HG03575 (cell line): ENCODE results near the gene TBX2.

Experiments
- ATAC-seq: cut with Tn5 transposase; IDR thresholded peaks from one replicate; pipeline ENCODE4 v1.9.1; 2021; ENCODE audit not compliant: unreplicated experiment, insufficient number of reproducible peaks, low FRiP score; ENCODE audit errors: extremely low read depth

TBX2 gene

DNA sequence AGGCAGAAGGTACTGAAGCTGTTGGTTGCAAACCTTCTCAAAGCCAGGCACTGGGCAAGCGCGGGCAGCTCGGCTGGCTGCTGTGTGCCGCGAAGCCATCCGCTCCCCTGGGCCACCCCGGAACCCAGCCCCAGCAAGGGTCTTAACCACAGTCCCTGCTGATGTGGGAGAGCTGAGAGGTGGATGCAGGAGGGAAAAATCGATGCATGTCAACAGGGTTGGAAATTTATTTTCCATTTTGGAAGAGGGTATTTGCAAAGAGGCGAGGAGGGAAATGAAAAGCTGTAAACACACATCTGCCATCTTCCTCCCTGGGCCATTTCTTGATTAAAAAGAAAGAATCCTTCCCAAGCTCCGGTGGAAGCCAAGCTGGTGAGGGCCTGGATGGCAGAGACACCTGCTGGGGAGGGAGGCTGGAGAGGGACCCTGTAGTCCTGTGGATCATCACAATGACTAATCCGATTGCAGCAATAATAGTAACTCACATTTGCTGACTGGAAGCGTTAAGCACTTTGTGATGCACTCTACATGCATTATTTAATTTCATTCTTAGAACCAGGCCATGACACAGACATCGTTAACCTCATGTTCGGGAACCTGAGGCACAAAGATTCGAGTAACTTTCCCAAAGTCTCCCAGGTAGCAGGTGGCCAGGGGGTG is 13.9 kb upstream of the TBX2 start:
- ATAC-seq = no peak

DNA sequence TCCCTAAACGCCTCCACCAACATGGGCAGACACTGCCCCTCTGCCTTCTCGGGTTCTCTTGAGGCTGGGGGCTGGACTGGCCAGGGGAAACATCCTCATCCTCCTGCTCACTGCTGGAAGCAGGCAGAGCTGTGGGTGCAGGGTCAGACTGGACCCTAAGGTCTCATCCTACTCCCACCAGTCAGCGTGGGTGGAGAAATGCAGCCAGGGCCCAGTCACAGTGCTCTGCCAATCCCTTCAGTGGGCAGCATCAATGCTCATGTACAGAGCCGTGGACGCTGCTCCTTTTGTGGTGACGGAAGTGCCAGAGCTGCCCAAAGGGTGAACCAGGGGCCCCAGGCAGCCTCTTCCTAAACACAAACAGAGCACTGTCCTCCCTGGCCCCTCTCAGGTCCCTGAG is 13.4 kb upstream of the TBX2 start:
- no peak for ATAC-seq

DNA sequence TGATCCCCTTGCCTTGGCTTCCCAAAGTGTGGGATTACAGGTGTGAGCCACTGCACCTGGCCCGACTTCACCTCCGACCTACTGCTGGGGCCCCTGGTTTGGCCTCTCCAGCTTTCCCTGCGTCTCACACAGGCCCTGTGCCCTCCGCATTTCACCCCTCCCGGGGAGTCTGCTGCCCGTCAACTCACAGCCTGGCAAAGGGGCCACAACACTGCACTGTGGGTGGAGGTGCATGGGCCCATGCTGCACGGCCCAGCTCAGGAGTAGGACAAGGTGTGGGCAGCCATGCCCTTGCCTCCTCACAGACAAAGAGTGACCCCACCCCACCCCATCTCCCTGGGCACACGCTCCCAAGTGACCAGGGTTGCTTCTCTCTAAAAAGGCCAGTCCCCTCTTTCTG is 12.6 kb upstream of the TBX2 start:
- no peak for ATAC-seq

DNA sequence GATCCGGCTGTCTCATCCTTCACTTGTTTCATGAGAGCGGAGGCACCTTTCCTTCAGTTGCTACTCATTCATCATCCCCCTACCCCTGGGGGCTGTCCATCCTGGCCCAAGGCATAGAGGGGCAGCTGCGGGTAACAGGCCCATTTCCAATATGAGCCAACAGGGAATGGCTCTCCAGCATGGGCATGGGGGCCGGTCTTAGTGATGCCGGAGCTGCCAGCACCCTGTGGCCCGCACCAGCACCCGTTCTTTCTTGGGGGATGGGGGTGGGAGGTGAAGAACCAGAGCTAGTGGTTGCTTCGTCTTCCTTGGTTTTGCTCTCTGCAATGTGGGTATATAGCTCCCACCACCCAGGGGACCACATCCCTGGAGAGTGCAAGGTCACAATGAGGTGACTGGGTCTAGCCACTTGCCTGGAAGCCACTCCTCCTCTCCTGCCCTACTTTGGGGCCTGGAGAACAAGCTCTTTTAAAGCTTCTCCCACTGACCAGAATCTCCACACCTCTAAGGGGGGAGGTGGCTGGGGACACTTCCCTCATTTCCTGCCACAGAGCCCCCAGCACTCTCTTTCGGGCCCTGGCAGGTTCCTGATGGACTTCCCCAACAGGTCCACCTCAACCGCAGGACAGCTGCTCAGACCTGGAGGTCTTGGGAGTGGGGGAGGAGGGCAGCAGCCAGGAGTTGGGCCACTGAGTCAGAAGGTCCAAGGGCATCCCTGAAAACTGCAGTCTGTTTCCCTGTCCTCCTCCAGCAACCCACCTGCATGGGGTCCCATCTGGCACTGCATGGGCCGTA is 11.9 kb upstream of the TBX2 start:
- no peak for ATAC-seq

DNA sequence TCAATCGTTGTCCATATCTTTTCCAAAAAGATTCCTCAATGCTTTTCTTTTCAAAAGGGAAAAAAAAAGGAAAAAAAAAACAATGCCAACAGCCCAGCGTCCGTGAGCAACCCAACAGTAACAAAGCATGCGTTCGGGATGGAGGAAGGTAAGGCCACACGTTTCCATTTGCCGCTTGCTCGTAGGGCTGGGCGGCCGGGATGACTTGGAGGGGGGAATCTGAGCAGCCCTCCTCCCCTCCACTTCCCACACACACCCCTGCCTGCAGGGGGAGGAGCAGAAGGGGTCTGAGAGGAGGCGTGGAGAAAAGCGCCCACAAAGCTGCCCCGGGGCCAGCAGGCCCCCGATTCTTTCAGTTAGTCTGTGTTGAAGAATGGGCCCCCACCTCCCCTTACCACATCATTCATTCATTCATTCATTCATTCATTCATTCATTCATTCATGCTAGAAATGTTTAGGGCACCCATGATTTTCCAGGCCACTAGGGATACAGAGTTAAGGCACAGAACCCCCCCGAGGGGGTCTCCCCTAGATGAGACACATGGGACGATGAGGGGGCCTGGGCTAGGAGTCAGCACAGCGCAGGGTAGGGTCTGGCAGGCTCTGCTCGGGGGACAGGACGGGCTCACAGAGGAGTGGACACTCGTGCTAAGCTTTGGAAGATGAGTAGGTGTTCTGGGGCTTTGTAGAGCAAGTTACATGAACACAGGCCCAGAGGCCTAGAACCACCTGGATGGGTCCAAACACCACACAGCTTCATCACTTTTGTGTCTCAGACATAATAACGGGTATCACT is 10.9 kb upstream of the TBX2 start:
- ATAC-seq = no peak

DNA sequence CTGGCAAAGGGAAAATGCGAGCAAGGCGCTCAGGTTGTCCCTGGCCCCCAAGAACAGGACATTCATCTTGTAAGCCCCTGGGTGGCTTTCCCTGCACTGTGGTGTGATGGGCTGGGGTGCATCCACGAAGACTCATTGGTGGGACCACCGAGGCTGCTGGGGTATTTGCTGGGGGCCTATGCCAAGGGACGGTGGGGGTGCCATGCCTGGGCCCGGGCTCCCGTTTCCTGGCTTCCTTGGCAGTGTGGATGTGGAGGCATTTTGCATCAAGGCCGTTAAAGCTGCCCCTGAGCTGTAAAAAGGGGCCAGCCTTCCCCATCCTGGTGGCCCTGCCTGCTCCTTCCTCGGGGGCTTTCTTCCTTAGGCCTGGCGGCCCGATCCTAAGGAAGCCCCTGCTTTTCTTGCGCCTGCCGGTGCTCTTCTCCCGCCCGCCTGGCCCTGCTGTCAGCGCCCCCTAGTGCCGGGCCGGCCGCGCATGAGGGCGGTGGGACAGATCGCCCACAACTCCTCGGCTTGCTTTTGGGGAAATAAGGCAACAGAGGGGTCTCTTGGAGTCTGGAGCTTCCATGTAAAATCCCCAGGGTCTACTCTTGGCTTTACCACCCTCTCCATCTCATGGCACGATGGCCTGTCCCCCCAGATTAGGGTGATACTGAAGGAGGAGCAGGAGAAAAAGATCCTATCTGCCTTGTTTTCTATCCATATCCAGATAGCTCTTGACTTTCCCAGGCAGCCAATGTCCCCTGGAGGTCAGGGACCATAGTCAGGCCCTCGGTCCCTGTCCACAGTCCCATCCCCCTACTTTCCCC is 9.8 kb upstream of the TBX2 start:
- ATAC-seq = no peak

DNA sequence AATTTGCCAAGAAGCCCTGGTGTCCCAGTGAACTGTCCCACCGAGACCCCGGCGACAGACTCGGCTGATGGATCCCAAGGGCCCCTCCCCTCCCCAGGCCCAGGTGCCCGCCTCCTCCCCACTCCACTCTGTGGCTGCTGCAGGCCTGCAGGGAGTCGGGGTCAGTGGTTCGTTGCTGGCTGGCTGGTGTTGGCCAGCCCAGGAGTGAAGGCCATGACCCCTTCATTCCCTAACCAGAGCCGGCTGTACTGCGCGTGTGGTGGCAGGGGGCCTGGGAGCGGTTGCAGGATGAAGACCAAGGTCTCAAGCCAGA is 9.2 kb upstream of the TBX2 start:
- ATAC-seq = no peak

DNA sequence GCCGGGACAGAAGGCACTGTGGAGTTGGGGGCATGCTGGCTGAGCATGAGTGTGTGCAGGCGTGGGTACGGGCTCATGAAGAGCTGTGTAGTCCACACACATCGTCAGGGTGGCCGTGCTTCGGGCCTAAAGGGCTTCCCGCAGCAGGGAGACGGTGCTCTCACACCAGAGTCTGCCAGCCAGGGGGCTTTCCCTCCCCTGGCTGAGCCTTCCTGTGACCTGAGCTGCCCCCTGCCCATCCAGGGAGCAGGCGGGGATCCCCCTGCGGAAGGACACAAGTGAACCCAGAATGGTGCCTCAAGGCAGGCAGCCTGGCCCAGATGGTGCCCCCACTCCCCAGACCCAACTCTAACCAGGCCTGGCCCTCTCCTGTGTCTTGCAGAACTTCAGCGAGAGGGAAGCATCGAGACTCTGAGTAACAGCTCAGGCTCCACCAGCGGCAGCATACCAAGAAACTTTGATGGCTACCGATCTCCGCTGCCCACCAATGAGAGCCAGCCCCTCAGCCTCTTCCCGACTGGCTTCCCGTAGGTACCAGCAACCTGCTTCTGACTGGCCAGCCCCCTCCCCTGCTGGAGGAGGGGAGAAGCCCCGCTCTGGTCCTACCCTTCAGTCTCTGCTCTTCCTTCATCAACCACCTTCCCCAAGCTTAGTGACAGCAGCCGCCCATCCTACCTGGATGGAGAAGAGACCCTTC is 7.9 kb upstream of the TBX2 start:
- no peak for ATAC-seq

DNA sequence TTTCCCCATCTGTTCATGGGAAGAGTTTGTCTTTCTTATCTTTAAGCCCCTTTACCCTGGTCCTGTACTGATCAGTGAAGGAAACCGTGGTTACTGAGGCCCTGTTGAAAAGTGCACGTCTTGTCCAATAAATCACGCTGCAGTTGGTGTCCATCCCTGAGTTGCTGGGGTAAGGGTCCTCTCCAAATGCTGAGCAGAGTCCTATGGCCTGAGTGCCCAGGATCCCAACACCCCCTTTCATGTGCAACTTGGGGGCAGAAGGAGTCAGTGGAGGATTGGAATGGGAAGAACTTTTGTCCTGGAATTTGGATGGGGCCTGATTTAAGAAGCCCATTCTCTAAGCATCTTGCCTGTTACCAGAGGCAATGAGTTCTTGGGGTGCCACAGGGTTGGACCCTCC is 7.0 kb upstream of the TBX2 start:
- ATAC-seq = no peak

DNA sequence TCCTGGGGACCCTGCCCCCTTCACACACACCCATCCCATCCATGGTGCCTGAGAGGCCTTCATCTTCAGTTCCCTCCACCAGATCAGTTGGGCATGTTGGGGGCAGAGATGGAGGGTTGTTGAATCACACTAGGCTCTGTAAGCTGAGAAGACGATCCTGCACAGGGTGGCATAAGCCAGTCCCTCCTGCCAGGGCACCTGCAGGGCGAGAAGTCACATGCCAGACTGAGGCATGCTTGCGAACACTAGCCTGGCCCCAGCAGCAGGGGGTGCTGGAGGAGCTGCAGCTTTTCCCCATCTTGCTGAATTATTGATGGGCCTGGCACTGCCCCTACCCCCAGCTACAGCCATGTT is 6.1 kb upstream of the TBX2 start:
- no peak for ATAC-seq

DNA sequence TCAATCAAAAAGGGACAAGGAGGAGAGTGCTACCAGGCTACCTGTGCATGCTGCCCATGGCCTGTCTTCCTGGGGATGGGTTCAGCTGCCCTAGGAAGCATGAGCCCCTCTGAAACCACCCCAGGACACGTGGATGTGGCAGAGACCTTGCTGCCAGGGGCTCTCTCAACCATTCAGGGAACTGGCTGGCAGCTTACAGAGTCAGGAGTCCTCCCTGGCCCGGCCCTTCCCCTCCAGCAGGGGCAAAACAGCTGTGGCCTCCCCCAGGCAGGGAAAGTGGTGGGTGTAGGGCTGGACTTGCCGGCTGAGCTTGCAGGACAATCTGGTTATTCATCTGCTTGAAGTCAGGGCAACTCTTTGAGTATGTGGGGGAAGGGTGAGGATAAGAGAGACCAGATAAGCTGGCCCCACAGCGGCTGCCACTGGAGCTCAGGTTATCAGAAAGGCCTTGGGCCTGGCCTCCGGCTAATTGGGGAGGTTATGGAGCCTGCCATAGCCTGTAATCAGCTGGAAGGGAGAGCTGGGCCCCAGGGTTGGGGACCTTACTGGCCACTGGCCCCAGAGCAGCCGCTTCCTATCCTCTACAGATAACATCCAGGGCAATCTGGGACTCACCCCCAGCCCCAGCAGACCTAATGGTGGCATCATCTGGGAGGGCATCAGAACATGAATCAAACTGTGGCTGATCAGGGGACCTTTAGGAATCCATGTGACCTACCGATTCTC is 5.6 kb upstream of the TBX2 start:
- no peak for ATAC-seq

DNA sequence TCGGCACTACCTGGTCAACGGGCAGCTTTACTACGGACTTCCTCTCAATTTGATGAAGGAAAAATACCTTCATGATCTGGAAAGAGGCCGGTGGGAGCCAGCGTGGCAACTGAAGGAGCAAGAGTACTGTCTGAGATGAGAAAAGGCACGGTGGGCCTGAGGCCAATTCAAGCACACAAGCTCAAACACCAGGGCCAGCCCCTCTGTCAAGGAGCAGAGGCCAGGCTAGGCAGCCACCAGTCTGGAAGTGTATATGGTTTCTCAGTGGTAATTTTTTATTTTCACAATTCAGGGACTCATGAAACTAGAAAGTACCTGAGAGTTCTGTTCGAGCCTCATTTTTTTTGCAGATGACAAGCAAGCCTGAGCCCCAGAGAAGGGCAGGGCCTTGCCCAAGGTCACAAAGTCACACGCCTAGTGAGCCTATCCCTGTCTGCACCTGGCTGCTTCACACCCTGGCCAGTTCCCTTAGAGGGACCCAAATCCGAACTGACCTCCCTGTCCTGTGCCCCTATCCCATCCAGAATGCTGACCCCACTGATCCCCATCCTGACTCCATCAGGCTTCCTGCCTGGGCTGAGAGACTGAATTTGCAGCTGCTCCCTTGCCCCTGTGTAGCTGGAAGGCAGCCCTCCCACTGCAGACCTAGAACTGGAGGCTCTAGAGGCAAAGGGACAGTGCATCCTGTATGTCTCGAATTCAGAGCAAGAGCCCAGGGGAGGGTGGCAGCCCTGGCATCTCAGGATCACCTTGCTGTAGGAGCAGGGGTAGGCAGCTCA is 4.8 kb upstream of the TBX2 start:
- no peak for ATAC-seq

DNA sequence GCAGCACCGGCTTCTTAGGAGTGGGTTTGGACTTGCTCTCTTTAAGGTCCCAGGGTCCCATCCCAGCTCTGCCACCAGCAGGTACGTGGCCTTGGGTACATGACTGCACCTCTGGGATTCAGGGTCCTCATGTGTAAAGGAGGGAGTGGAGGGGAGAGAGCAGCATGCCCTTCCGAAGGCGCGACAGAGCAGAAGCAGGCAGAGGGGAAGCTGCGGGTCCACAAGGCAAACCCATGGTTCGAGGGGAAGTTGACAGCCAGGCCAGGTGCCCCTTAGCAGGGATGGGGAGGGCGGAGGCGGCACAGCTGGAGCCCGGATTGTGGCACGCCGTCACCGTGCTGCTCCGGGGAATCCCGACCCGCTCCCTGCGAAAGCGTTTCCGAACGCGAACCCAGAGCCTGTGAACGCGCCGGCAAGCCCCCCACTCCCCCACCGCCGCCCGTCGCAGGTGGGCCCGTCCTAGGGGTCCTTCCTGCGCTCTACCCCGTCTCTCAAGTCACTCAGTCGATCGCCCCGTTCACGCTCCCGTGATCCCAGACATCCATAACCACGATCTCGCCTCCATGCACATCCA is 4.1 kb upstream of the TBX2 start:
- no peak for ATAC-seq

DNA sequence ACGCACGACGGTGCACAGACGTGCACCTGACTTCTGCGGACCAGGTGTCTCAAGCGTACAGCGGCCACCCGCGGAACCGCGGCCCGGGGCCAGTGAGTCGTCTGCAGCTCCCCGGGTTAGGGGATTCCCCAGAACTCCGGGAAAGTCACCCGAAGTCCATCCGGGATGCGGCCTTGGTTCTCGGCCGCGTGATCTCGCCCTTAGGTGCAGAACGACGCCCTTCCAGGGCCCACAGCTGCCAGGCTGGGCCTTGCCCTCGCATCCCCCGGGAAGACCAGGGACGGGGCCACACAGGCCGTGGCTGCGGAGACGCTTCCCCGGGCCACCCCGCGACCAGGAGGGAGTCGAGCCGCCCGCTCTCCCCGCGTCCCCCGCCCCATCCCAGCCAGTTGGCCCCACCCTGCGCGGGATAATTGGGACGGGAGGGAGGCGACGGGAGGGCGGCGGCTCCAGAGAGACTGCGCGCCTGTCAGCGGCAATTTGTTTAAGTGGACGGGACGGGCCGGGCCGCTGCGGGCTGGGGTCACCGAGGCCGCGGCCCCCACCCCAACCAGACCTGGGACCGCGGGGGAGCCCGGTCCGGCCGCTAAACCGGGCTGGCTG is 3.6 kb upstream of the TBX2 start:
- no peak for ATAC-seq

DNA sequence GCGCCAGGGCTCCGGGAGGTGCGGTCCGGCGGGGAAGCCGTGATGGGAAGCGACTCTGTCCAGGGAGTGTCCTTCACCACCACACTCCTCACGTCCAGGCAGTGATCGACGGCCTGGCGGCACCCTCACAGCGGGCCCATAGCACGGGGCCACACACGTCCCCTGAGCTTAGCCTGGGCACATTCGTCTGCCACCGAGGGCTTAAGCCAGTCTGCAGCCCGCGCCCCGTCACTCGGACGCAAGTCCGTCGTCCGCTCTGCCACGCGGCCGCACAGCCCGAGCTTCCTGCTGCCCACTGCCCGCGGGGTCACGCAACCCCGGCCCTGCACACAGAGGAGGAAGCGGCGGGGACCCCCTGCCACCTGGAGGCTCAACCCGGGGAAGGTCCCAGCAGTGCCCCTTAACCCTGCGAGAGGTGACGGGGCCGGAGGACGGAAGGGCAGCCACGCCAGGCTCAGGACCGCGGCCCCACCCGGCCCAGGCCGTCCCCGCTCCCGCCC is 3.0 kb upstream of the TBX2 start:
- no peak for ATAC-seq

DNA sequence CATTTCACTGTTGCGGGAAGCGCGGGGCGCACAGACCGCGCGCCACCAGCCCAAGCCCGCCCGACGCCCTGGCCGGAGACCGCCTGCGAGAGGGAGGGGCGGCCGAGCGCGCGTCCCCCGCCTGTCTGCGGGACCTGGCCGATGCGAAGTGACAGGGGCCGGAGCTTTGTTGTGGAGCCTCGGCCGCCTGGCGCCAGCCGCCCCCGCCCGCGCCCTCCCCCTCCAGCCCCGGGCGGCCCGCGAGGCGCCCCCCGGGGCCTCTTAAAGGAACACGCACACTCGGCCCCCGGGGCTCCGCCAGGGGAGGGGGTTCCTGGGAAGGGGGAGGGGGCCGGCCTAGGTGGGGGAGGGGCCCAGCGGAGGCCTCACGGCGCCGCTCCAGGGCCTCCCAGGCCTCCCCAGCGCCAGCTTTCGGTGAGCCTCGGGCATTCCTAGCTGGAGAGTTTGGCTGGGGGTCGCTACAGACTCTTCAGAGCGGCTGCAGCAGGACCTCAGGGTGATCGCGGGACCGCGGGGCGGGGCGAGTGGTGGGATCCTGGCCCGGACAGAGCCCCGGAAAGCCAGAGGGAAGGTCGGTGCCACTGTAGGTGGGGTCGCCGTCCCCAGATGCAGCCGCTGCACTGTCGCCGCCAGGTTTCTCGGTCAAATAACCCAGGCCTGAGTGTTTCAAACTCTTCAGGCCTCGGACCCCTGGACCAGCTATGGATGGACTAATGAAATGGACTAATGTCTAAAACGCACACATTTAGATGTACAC is 2.4 kb upstream of the TBX2 start:
- no peak for ATAC-seq
